Panc1 (cell line): ENCODE data around the gene PSMB10.

Experiments
- CTCF ChIP-seq: fragments of 450-650 bp; IDR thresholded peaks from 2 replicates; pipeline ENCODE4 v1.5.1; 2017; ENCODE audit warnings: mild to moderate bottlenecking
- POLR2AphosphoS5 ChIP-seq: IDR thresholded peaks from 2 replicates; pipeline ENCODE4 v1.6.1; 2012; ENCODE audit warnings: mild to moderate bottlenecking, low read depth, low read length, moderate library complexity

- TF ChIP-seq CTCF (no peak), POLR2AphosphoS5 (no peak)
Observed at GRCh38 chr16:67914758-67915495, 21.7 kb downstream of the PSMB10 start.
